ENCODE results near the gene STIMATE. TPM values are rescaled to one million over a fixed set of nuclear protein-coding genes. Genes with fewer than 3 reads are reported as not detected.

STIMATE gene
- total RNA-seq, 1 donor = 13.2 TPM

DNA sequence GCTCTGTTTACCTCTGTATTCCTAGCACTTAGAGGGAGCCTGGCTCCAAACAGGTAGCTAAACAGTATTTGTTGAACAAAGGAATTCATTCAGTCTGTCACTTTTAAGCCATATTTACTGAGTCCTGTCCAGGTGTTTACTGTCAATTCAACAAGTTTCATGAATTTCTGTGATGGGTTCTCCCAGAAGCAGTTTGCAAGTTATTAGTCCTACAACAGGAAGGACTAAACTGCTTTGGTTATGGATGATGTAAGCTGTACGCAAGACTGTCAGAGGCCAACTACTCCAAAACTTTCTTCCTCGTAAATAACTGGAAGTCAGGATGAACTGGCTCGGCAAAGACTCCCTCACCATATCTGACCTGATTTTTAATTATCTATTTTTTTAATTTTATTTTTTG, 25.1 kb downstream of the STIMATE start:
- no peak for DNase-seq (ENCODE audit: low read depth in 2 of 3, low spot score in 2 of 3)

DNA sequence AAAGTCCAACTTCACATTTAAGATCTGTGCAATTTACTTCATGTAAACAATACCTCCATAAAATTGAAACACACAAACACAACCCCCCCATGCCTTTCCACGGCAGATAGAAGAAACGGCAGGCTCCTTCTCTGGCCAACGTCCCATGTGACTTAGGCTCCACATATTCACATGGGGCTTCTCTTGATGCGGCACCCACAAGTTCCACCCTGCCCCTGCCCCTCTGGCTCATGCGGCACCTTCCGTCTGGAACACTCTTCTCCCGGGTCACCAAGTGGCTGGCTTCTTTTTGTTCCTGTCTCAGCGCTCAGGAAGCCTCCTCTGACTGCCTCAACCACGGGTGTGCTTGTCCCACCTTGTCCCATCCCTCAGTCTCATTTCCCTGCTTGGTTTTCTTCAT, 25.6 kb downstream of the STIMATE start:
- DNase-seq (ENCODE audit: low read depth in 2 of 3, low spot score in 2 of 3) = no peak

DNA sequence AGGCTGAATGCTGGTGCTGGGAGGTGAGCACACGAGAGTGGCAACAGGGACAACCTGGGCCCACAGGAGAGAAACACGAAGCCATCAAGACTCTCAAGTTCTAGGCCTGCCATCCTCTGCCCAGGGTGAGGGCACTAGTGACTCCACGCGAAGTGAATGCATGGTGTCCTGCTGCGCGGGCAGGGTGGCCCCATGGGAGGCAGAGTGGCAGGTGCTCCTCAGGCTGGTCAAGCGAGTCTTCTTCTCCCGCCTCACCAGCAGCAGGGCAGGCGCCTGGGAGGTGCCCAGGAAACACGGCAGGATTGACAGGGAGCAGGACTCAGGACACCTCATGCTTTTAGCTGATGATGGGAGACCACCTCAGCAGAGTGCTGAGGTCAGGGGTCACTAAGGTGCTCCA, 26.9 kb downstream of the STIMATE start:
- no peak for DNase-seq (ENCODE audit: low read depth in 2 of 3, low spot score in 2 of 3)

DNA sequence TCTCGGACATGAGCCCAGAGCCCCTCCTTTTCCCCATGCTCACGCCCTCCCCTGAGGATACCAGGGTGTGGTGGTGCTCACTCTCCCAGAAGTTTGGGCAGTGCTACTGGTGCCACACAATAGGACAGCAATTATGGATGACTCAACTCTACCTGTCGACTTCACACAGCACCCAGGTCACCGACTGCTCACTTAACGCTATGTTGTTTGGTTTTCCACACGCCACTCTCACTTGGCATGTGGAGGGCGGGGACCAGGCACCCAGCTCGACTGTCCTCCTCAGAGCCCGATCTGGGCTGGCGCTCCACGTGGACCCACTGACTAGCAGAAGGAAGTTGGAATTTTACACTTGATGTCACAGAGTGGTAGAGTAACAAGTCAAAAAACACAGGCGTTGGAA, 30.9 kb downstream of the STIMATE start:
- no peak for DNase-seq (ENCODE audit: low read depth in 2 of 3, low spot score in 2 of 3)

DNA sequence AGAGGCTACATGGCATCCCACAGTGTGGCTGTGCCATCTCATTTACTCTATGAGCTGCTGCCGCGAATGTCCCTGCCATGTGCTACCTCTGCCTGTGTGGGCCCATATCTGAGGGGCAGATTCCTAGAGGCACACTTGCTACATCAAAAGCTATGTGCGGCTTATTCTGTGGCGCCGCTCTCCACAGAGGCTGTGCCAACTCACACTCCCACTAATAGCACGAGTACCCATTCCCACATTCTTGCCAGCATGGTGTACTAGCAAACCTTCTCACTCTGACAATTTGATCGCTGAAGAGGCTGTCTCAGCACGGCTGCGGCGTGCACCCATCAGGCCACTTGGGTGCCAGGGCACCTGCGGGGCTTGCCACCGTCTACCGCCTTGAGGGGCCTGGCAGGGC, 31.4 kb downstream of the STIMATE start:
- DNase-seq (ENCODE audit: low read depth in 2 of 3, low spot score in 2 of 3) = no peak

DNA sequence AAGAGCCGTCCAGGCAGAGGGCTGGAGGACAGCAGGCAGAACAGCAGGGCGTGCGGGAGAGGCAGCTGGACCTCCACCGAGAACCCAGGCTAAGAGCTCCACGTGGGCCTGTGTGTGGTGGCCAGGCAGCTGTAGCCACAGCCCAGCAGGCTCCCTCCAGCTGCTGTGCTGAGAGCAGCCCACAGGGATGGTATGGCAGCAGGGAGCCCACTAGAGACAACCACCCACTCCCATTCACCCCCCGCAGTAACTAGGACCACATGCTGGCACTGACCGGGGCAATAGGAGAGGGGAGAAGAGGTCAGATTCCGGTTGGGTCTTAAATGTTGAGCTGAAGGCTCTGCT, 37.0 kb downstream of the STIMATE start:
- DNase-seq (ENCODE audit: low read depth in 2 of 3, low spot score in 2 of 3) = no peak

DNA sequence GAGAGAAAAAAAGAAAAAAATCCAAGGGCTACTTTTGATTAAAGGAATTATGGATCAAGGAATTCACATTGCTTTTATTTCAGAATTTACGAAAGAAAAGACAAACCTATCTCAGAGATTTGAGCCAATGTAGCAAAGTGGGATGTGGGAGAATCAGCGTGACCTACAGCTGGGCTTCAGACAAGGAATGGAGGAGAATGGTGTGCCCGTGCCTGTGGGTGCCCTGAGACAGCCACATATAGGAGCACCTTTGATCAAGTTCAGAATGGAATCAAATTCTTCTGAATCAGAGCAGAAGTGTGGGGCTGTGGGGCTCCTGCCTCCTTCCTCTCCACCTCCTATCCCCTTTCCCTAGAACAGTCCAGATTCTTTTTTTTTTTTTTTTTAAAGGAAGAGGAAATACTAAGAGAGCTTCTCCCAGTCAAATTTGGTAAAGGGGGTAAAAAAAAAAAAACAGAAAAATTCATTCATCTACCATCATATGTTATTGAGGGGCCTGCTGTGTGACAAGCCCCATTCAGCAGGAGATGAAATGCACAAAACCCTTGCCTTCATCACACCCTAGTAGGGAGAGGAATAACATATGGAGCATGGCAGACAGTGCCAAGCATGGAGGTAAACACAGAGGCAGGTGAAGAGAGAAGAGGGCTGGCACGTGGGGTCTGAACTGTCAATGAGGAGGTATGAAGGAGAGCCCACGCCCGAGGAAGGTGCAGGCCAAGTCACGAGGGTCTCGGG, 37.5 kb downstream of the STIMATE start:
- DNase-seq (ENCODE audit: low read depth in 2 of 3, low spot score in 2 of 3) = no peak

DNA sequence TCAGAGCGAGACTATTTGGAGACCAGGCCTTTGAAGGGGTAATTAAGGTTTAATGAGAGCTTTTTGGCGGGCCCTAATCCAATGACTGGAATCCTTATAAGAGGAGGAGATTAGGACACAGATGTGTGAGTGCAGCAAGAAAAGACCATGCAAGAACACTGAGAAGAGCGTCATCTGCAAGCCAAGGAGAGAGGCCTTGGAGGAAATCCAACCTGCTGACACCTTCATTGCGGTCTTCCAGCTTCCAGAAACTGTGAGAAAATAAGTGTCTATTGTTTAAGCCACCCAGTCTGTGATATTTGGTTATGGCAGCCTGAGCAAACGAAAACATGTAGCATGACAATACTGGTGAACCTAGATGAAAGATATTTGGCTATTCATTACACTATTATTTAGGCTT, 39.5 kb downstream of the STIMATE start:
- DNase-seq (ENCODE audit: low read depth in 2 of 3, low spot score in 2 of 3) = no peak

DNA sequence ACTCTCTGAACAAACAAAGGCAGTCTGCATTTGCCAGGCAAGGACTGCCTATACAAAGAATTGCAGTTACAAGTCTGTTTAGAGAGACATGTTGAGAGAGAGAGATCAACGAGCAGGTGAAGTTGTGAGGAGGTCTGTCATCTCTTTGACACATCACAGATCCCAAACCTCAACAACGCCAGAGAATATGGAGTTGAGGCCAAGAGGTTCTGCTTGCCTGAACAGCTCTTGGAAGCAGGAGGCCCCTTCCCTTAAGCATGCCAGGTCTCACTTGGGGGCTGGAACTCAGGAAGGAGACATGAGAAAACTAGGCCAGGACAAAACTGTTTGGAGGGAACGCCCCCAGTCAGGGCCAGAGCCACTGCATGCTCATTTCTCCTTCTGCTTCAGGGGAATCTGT, 40.2 kb downstream of the STIMATE start:
- no peak for DNase-seq (ENCODE audit: low read depth in 2 of 3, low spot score in 2 of 3)

DNA sequence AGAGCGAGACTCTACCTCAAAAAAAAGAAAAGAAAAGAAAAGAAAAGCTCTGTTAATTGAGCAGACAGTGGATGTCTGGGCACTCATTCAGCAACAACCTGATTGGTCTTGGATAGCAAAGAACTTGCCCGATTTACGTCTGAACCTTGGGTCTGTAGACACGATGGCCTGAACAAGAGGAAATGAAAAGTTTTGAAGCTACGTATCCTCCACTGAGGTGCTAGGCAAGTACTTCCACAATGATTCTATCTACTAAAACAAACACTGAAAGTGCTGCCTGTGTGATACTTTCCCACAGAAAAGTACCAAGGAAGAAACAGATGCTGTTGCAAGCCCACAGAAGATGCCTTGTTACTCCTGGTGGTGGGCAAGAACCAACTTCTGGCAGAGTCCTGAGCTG, 40.7 kb downstream of the STIMATE start:
- no peak for DNase-seq (ENCODE audit: low read depth in 2 of 3, low spot score in 2 of 3)

DNA sequence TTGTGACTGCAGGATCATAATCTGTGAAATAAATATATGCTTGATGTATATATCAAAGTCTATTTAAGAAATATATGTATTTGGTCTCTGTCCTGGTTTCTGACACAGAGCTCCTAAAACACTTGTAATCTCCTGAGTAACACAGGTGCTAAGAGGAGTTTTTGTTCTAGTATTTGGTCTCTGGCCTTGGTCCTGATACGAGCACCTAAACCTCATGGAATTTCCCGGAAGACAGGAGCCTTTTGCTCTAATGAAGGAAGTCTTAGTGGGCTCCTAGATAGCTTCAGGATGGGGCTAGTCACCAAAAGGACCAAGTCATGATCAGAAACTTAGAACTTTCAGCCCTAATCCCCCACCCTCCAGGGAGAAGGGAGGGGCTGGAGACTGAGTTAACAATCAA, 43.3 kb downstream of the STIMATE start:
- no peak for DNase-seq (ENCODE audit: low read depth in 2 of 3, low spot score in 2 of 3)

DNA sequence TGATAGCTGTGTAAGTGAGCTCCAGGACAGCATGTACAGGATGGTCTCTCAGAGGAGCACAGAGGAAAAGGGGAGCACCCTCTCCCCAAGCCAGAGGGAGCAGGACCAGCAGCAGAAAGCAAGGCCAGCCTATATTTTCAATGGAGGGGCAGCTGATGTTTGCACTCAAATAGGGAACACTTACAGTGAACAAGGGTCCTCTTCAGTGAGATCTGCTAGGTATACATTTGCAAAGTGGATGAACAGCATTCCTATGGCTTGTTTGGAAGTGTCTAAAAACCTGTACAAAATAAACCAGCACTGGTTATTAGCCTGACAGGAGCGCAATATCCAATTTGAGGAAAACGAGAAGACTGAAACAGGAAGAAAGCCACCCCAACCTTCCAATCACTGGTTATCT, 44.9 kb downstream of the STIMATE start:
- no peak for DNase-seq (ENCODE audit: low read depth in 2 of 3, low spot score in 2 of 3)

DNA sequence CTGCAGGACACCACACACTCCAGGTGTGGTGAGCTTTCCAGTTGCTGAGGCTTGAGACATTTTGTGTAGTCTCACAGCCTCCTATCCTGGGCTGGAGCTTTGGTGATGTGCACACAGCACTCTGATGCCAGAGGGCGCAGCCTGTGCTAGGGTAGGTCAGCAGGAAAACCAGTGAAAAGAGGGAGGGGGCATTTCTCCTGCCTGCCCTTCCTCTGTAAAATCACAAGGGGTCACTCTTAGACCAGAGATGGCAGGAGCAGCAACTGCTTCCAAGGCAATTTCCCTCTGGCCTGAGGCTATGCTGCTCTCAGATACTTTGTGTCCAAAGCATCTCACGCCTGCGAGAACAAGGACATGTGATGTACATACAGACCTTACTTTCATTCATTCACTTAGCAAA, 46.0 kb downstream of the STIMATE start:
- peak in 2 of 3 donors; percentile 51 to 67 for DNase-seq (ENCODE audit: low read depth in 2 of 3, low spot score in 2 of 3)

DNA sequence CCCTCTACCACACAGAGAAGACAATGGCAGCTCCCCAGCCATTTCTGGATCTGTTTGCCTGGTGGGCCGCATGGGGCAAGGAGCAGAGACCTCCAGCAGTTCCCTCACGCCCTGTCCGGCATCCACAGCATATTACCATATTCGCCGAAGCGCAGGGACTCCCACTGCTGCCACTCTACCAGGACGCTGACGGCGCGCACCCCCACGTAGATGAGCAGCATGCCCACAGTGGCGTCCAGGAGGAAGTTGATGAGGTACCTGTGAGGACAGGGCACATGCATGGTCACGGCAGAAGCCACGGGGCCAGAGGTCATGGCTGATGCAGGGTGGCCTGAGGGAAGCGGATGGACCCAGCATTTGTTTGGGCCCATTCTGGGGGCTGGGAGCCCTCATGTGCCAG, 47.7 kb downstream of the STIMATE start:
- no peak for DNase-seq (ENCODE audit: low read depth in 2 of 3, low spot score in 2 of 3)

DNA sequence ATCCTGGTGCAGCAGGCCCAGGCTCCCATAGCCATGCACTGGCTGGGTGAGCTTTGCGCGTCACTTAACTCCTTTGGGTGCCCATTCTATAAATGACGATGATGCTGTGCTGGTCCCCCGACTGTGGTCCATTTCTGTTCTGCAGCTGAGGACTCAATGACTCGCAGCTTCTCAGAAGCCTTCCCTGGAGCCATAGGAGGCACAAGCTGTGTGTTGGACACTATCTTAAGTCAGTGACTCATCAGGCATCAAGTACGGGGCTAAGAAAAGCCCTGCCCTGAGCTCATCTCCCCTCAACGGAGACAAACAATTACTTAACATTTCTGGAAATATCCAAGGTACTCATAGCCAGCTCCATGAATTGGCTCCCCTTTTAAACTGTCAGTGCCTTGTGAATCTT, 48.7 kb downstream of the STIMATE start:
- DNase-seq (ENCODE audit: low read depth in 2 of 3, low spot score in 2 of 3) = no peak

DNA sequence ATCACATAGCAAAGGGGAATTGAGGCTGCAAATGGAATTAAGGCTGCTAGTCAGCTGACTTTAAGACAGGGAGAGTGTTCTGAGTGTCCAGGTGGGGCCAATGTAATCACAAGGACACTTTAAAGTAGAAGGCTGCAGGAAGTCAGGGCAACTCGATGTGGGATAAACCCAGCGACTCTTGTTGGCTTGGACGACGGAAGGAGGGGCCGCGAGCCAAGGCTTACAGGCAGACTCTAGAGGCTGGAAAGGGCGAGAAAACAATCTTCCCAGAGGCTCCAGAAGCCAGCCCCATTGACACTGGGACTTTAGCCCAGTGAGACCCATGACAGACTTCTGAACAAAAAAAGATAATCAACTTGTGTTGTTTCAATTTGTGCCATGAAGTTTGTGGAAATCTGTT, 49.6 kb downstream of the STIMATE start:
- DNase-seq (ENCODE audit: low read depth in 2 of 3, low spot score in 2 of 3) = no peak

DNA sequence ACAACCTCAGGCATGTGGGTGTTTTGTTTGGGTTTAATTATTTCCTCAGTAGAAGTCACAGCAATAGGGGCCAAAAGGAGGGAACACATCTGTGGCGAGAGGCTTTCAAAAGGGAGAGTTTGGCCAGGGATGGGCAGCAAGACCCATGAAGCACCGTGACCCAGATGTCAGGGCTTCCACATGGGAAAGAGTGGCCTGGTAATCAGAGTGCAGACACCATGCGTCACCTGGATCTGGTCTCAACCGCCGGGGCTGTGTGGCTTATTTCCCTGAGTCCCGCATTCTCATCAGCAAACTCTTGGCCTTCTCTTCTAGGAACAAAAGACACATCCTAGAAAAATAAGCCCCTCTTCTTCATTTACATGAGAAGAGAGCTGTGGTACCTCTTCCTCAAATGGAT, 50.1 kb downstream of the STIMATE start:
- DNase-seq (ENCODE audit: low read depth in 2 of 3, low spot score in 2 of 3) = no peak

DNA sequence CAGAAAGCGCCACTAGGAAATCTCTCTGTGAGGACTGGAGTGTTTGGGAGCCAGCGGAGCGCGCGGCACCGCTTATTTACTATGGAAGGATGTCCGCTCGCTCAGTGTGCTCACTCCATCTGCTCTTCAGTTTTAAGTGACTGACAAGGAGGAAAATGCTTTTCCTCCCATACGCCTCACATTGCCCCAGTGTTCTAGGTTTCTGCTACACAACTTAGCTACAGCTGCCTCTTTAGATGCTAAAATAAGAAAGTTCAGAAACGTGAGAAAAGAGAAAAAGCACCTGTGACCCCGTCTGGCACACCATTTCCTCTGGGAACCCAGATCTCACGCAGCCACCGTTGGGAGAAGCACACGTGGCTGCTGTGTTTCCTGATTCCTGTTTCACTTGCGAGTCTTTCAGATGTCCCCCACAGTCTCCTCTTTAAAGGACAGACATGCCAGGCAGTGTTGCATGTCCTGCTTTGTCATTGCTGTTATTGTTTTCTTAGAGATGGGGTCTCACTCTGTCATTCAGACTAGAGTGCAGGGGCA, 50.8 kb downstream of the STIMATE start:
- no peak for DNase-seq (ENCODE audit: low read depth in 2 of 3, low spot score in 2 of 3)

DNA sequence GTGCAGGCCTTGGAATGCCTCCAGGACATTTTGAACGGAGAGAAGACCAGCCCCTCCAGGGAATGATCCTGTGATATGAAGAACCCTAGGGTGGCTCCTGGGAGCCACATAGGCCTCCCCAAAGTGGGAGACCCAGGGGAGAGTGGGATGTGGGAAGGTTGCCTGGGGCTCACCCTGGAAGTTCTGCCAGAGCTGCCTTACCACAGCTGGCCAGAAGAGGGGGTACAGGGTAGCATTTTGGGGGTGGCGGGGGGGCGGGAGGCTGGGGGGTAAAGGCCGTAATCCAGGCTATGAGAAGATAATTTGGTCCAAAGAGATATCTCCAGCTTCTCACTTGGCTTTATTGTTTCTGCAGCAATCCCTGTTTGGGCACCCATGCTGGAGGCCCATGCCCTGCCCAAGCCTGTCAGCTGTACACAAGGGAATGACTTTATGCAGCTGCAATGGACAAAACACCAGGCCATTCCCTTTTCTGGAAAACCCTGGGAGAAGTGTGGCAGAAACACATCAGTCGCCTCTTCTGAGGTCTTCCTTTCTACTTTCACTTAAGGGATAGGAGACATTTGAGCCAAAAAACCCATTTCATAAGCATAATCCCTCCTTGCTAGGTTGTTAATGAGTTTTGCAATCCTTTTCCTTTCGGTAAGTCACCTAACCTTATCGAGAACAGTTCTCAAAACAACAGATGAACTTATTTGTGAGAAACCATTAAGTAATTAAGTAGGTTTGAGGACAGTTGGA, 51.5 kb downstream of the STIMATE start:
- DNase-seq (ENCODE audit: low read depth in 2 of 3, low spot score in 2 of 3) = peak in 2 of 3 donors; percentile 9 to 13

DNA sequence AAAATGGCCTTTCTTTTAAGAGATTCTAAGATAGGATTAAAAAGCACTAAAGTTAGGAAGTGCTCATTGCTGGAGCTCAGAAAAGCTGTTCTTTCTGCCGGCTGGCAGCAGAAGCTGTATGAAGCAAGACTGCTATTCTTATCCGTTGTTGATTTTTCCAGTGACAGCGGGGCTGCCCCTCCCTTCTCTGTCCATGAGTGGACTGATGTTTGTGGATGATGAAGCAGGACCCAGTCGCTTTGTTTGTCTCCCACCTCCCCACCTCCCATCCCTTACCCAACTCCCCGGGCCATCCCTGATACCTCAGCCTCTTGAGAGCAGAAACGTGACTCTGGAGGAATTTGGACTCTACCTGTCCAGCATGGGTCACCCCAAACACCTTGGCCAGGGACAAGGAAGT, 52.2 kb downstream of the STIMATE start:
- no peak for DNase-seq (ENCODE audit: low read depth in 2 of 3, low spot score in 2 of 3)

DNA sequence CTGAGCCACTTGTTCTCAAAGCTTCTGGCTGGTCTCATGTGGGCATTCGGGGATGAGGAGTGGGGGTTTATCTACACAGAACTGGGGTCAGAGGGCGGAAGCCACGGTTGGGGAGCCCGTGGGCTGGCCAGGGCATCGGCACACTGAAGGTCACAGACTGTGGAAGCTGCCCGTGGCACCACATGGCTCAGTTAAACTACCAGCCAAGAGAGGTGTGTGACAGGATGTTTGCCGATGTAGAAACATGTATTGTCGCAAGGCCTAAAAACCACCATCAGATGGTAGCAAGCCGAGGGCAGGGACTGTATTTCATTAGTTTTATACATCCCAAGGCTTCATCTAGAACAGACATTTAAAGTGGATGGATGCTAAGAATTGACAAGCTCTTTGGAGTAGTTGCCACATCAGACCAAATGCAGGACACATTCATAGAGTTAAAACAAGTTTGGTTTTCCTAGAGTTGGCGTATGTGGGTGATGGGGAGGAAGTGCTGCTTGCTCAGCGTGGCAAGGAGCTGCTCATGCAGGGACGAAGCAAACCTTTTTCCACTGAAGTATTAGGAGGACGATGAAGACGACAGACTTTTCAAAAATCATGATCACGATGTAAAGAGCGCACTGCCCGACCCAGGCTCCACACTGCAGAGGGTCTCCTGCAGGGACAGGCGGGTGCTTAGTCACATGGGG, 52.9 kb downstream of the STIMATE start:
- no peak for DNase-seq (ENCODE audit: low read depth in 2 of 3, low spot score in 2 of 3)

DNA sequence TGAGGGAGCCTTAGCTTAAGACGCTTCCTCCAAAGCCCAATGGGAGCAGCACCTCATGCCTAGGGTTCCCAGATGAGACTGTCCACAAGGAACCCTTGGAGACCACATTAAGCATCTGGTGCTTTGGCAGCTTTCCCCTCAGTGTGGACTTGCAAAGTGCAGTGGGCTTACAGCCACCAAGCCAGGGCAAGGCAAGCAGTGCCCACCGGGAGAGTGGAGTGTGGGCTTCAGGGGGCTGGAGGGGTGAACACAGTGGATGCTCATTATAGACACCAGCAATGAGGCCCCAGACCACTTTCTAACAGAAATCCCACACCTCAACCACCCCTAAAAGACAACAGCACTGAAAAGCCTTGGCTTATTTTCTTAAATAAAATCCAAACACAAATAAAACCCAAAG, 53.5 kb downstream of the STIMATE start:
- DNase-seq (ENCODE audit: low read depth in 2 of 3, low spot score in 2 of 3) = no peak

Measured in hematopoietic multipotent progenitor cell (in vitro differentiated cells).